Measurements from ENCODE around the gene TMEM123. TPM values are rescaled to one million over a fixed set of nuclear protein-coding genes. Genes with fewer than 3 reads are reported as not detected.

TMEM123 gene
- total and polyA plus RNA-seq, 2 of the 8 experiments (the other 6 are each of a cell fraction or from before 2014, with no cell fraction given), result 75.5 to 80.1 TPM

GRCh38 chr11:102473543-102473942 is 21.0 kb upstream of the TMEM123 start:
- H3K36me3 ChIP-seq (ENCODE audit: control insufficient read depth in 2 of 4, insufficient read depth in 4 of 4, low read length in 3 of 4), result no peaks in the 10 kb centered on the region
- no peak overlapping the region for H3K27ac ChIP-seq (ENCODE audit: low read depth, low read length)
- H3K79me2 ChIP-seq (ENCODE audit: control insufficient read depth in 1 of 2, insufficient read depth in 2 of 2, low read length in 2 of 2), result no peaks in the 10 kb centered on the region
- H3K4me1 ChIP-seq (replicated peaks in 1 of 4; ENCODE audit: control insufficient read depth in 3 of 4, insufficient read depth in 4 of 4, low read length in 3 of 4), result peaks cover 0 to 5% (median 0%) of the 10 kb centered on the region in 4 experiments; a peak in 1 of 7 replicates
- H3K56ac ChIP-seq (replicated peaks; ENCODE audit: insufficient read length, low read depth, low read length), result no peak overlapping the region
- no peaks in the 10 kb centered on the region for H3K79me1 ChIP-seq (ENCODE audit: low read depth, low read length)
- TF ChIP-seq CHD1 (IDR thresholded peaks at IDR 0.05; ENCODE audit: low read depth, low read length), result no peak
- no peak for TF ChIP-seq SP4 (IDR thresholded peaks at IDR 0.05; ENCODE audit: low read length)
- TF ChIP-seq CTBP2 (IDR thresholded peaks at IDR 0.05; ENCODE audit: borderline replicate concordance, insufficient read depth, insufficient read length, low read length), result no peak
- TF ChIP-seq KDM5A (IDR thresholded peaks at IDR 0.05; ENCODE audit: low read length), result no peak
- TF ChIP-seq SIN3A (conservative IDR thresholded peaks at IDR 0.05 in 1 of 2, IDR thresholded peaks at IDR 0.05 in 1 of 2; ENCODE audit: low read depth in 1 of 2, low read length in 2 of 2), result no peak
- no peak for TF ChIP-seq POLR2A (IDR thresholded peaks at IDR 0.05; ENCODE audit: control extremely low read depth in 1 of 2, low read depth in 2 of 2, low read length in 2 of 2)
- TF ChIP-seq YY1 (IDR thresholded peaks at IDR 0.05; ENCODE audit: low read depth, low read length), result no peak
- no peak for TF ChIP-seq USF2 (IDR thresholded peaks at IDR 0.05; ENCODE audit: low read length)
- TF ChIP-seq SP1 (IDR thresholded peaks at IDR 0.05; ENCODE audit: low read depth, low read length), result no peak
- no peak for TF ChIP-seq RBBP5 (IDR thresholded peaks at IDR 0.05; ENCODE audit: borderline replicate concordance, low read depth, low read length)
- TF ChIP-seq ATF2 (IDR thresholded peaks at IDR 0.05; ENCODE audit: low read length), result no peak
- no peak for TF ChIP-seq GTF2F1 (IDR thresholded peaks at IDR 0.05; ENCODE audit: borderline replicate concordance, low read depth, low read length)
- no peak for TF ChIP-seq CEBPB (IDR thresholded peaks at IDR 0.05; ENCODE audit: low read depth, low read length)
- no peak overlapping the region for H2BK5ac ChIP-seq (ENCODE audit: low read depth, low read length)
- no peak overlapping the region for H2BK15ac ChIP-seq (ENCODE audit: low read length)
- H3K4me2 ChIP-seq (ENCODE audit: insufficient read depth in 1 of 2, low read depth in 2 of 2, low read length in 2 of 2), result no peak overlapping the region
- no peak overlapping the region for H2BK20ac ChIP-seq (ENCODE audit: low read length)
- H3K18ac ChIP-seq (ENCODE audit: extremely low read depth, low read length), result no peak overlapping the region
- no peaks in the 10 kb centered on the region for H3K9me3 ChIP-seq (ENCODE audit: insufficient read depth in 2 of 2, low read depth in 1 of 2, low read length in 1 of 2)
- ChIA-PET POLR2A (ENCODE audit: partially characterized antibody) (no interaction called here), CTCF (ENCODE audit: partially characterized antibody) (interaction anchor here (0.8 to 1.0 kb wide), 2 partner anchors 22 to 73 kb away, joined by 3 read pairs; no protein-coding TSS in a partner anchor)
- H4K20me1 ChIP-seq (replicated peaks in 1 of 2; ENCODE audit: control insufficient read depth in 1 of 2, insufficient read depth in 2 of 2, low read length in 2 of 2), result no peaks in the 10 kb centered on the region
- H3K9ac ChIP-seq (replicated peaks in 1 of 4; ENCODE audit: extremely low read depth in 1 of 4, low read depth in 3 of 4, low read length in 3 of 4), result no peak overlapping the region
- H3K27me3 ChIP-seq (replicated peaks in 1 of 4; ENCODE audit: control insufficient read depth in 3 of 4, extremely low read depth in 1 of 4, insufficient read depth in 3 of 4, low read length in 3 of 4), result no peaks in the 10 kb centered on the region
- FAIRE-seq, result no peak
- H3K4ac ChIP-seq (replicated peaks; ENCODE audit: insufficient read length, low read depth, low read length), result no peak overlapping the region
- 95% methylated on average over 5 of the region's 5 CpGs; no CpG with 5 or more reads in 1 of the 2 experiments for WGBS, 2 experiments (ENCODE audit: extremely low coverage in 1 of 2, insufficient coverage in 1 of 2, insufficient read length in 1 of 2, insufficient replicate concordance in 2 of 2, low coverage in 1 of 2, low lambda C conversion rate in 2 of 2, missing lambda C conversion rate in 1 of 2)
- no peak overlapping the region for H2BK12ac ChIP-seq (ENCODE audit: low read depth, low read length)
- H4K5ac ChIP-seq (ENCODE audit: insufficient read length, low read depth, low read length), result no peak overlapping the region
- no peak overlapping the region for H3K23ac ChIP-seq (ENCODE audit: insufficient read length)
- H4K91ac ChIP-seq (replicated peaks; ENCODE audit: insufficient read length, low read length), result no peak overlapping the region
- no peak overlapping the region for H2AFZ ChIP-seq (ENCODE audit: low read length)
- no peak overlapping the region for H2AK5ac ChIP-seq (ENCODE audit: low read depth, low read length)
- no peak overlapping the region for H3K14ac ChIP-seq (ENCODE audit: insufficient read length)
- H4K8ac ChIP-seq (ENCODE audit: extremely low read depth, insufficient read depth, low read length), result no peak overlapping the region
- no peak overlapping the region for H3K4me3 ChIP-seq (ENCODE audit: extremely low read depth in 1 of 4, insufficient read depth in 2 of 4, low read depth in 3 of 4, low read length in 4 of 4)
- DNase-seq (ENCODE audit: low read depth in 1 of 2, low spot score in 2 of 2), result no peak
- H3K23me2 ChIP-seq (ENCODE audit: low read depth, low read length), result no peaks in the 10 kb centered on the region
- no peak overlapping the region for H2BK120ac ChIP-seq (replicated peaks; ENCODE audit: low read depth, low read length)
